ENCODE measurements around the gene FGF14. TPM values are rescaled to one million over a fixed set of nuclear protein-coding genes. Genes with fewer than 3 reads are reported as not detected.

Gene FGF14
- total RNA-seq, 2 experiments from 2014 or later: not detected

- POLR2A ChIA-PET: no interaction called here
- Mint-ChIP-seq H3K27ac (no peak overlapping the region), H3K36me3 (no peaks in the 10 kb centered on the region), H3K27me3 (no peaks in the 10 kb centered on the region), H3K9me3 (no peaks in the 10 kb centered on the region), H3K4me1 (ENCODE audit: low read depth) (no peaks in the 10 kb centered on the region), H3K4me3 (no peak overlapping the region)
- intact Hi-C loops (cut with micrococcal nuclease): no loop called here
- CTCF ChIA-PET: no interaction called here
- DNase-seq: no peak
Observed at GRCh38 chr13:101738336-101738735, 663.5 kb downstream of the FGF14 start.

DNA sequence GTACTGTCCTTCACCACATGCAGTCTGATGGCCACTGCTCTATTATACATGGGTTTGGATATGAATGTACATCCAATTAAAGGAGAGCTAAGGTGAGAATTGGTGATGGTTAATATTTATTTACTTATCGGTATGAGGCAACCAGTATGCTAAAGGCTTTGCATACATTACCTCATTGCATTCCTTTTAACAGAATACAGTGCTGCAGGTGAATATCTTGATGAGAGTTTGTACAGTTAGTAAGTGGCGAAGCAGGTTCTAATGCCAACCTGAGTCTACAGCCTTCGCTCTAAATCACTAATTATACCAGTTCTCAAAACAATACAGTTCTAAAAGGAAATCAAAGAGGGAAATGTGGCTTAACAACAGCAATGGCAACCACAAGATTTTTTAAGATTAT is 665.3 kb downstream of the FGF14 start:
- Mint-ChIP-seq H3K4me3 (no peak overlapping the region), H3K36me3 (no peaks in the 10 kb centered on the region), H3K27me3 (no peaks in the 10 kb centered on the region), H3K4me1 (ENCODE audit: low read depth) (no peaks in the 10 kb centered on the region), H3K9me3 (no peaks in the 10 kb centered on the region), H3K27ac (no peak overlapping the region)
- ChIA-PET POLR2A (no interaction called here), CTCF (no interaction called here)
- DNase-seq: no peak
- intact Hi-C loops (cut with micrococcal nuclease): no loop called here

GRCh38 chr13:101730420-101731000 is 671.3 kb downstream of the FGF14 start:
- no peak overlapping the region for H3K4me3 Mint-ChIP-seq
- H3K4me1 Mint-ChIP-seq (ENCODE audit: low read depth): no peaks in the 10 kb centered on the region
- CTCF ChIA-PET: no interaction called here
- intact Hi-C loops (cut with micrococcal nuclease): no loop called here
- no peak for DNase-seq
- no peak overlapping the region for H3K27ac Mint-ChIP-seq
- H3K27me3 Mint-ChIP-seq: no peaks in the 10 kb centered on the region
- no peaks in the 10 kb centered on the region for H3K9me3 Mint-ChIP-seq
- H3K36me3 Mint-ChIP-seq: no peaks in the 10 kb centered on the region
- POLR2A ChIA-PET: no interaction called here

GRCh38 chr13:101728615-101729014 is 673.2 kb downstream of the FGF14 start:
- CTCF ChIA-PET: no interaction called here
- no peaks in the 10 kb centered on the region for H3K36me3 Mint-ChIP-seq
- no peak for DNase-seq
- H3K4me3 Mint-ChIP-seq: no peak overlapping the region
- POLR2A ChIA-PET: no interaction called here
- H3K9me3 Mint-ChIP-seq: no peaks in the 10 kb centered on the region
- H3K4me1 Mint-ChIP-seq (ENCODE audit: low read depth): no peaks in the 10 kb centered on the region
- no peak overlapping the region for H3K27ac Mint-ChIP-seq
- no peaks in the 10 kb centered on the region for H3K27me3 Mint-ChIP-seq
- intact Hi-C loops (cut with micrococcal nuclease): no loop called here

GRCh38 chr13:101728021-101728420 is 673.8 kb downstream of the FGF14 start:
- Mint-ChIP-seq H3K4me1 (ENCODE audit: low read depth) (no peaks in the 10 kb centered on the region), H3K4me3 (no peak overlapping the region), H3K27ac (no peak overlapping the region), H3K36me3 (no peaks in the 10 kb centered on the region), H3K9me3 (no peaks in the 10 kb centered on the region), H3K27me3 (peaks cover 2% of the 10 kb centered on the region)
- intact Hi-C loops (cut with micrococcal nuclease): no loop called here
- CTCF ChIA-PET: no interaction called here
- no peak for DNase-seq
- POLR2A ChIA-PET: no interaction called here

GRCh38 chr13:101727118-101727517 is 674.7 kb downstream of the FGF14 start:
- DNase-seq: no peak
- ChIA-PET CTCF (no interaction called here), POLR2A (no interaction called here)
- Mint-ChIP-seq H3K27ac (no peak overlapping the region), H3K36me3 (no peaks in the 10 kb centered on the region), H3K27me3 (peaks cover 2% of the 10 kb centered on the region), H3K4me1 (ENCODE audit: low read depth) (no peaks in the 10 kb centered on the region), H3K4me3 (no peak overlapping the region), H3K9me3 (no peaks in the 10 kb centered on the region)
- intact Hi-C loops (cut with micrococcal nuclease): no loop called here

DNA sequence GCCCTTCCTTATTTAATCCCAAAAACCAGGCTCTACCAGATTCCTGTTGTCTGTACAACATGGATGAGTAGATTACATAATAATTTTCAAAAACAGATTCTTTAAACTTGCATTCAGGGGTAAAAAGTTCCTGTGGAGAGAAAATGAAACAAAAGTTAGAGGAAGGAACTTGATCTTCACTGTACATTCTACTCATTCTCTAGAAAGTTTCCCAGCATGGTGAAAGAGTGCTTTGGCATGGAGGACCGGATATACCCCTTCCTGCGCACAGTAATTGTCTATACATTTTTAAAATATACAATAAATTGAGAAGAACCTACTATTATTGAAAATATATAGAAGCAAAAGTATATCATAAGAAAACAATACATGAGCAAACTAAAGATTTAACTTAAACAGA is 675.2 kb downstream of the FGF14 start:
- Mint-ChIP-seq H3K36me3 (no peaks in the 10 kb centered on the region), H3K4me3 (no peak overlapping the region), H3K27me3 (peaks cover 2% of the 10 kb centered on the region), H3K9me3 (no peaks in the 10 kb centered on the region), H3K27ac (no peak overlapping the region), H3K4me1 (ENCODE audit: low read depth) (no peaks in the 10 kb centered on the region)
- ChIA-PET POLR2A (no interaction called here), CTCF (no interaction called here)
- intact Hi-C loops (cut with micrococcal nuclease): no loop called here
- DNase-seq: no peak

GRCh38 chr13:101718496-101718895 is 683.4 kb downstream of the FGF14 start:
- DNase-seq: no peak
- ChIA-PET POLR2A (no interaction called here), CTCF (no interaction called here)
- Mint-ChIP-seq H3K36me3 (no peaks in the 10 kb centered on the region), H3K4me3 (no peak overlapping the region), H3K9me3 (no peaks in the 10 kb centered on the region), H3K4me1 (ENCODE audit: low read depth) (no peaks in the 10 kb centered on the region), H3K27ac (no peak overlapping the region), H3K27me3 (peaks cover 2% of the 10 kb centered on the region)
- intact Hi-C loops (cut with micrococcal nuclease): no loop called here

DNA sequence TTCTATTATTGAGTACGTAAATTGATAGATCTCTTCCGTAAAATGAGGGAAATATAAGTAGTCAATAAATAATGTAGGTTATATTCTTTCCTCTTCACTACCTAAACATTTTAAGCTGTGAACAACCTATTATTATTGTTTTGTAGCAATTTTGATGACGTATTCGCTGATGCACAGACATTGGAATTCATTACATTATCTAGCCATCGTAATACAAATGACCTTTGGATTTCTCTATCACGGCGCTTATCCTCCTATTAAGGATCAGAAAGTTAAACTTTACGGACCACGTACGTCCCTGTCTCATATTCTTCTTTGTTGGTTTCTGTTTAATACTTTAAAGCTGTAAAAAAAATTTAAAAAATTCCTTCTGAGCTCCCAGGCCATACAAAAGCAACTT is 684.5 kb downstream of the FGF14 start:
- intact Hi-C loops (cut with micrococcal nuclease): no loop called here
- no peaks in the 10 kb centered on the region for H3K27me3 Mint-ChIP-seq
- POLR2A ChIA-PET: no interaction called here
- CTCF ChIA-PET: no interaction called here
- H3K4me3 Mint-ChIP-seq: no peak overlapping the region
- no peaks in the 10 kb centered on the region for H3K9me3 Mint-ChIP-seq
- H3K36me3 Mint-ChIP-seq: no peaks in the 10 kb centered on the region
- no peak for DNase-seq
- H3K27ac Mint-ChIP-seq: no peak overlapping the region
- no peaks in the 10 kb centered on the region for H3K4me1 Mint-ChIP-seq (ENCODE audit: low read depth)

GRCh38 chr13:101714195-101714594 is 687.7 kb downstream of the FGF14 start:
- ChIA-PET POLR2A (no interaction called here), CTCF (no interaction called here)
- Mint-ChIP-seq H3K27me3 (no peaks in the 10 kb centered on the region), H3K36me3 (no peaks in the 10 kb centered on the region), H3K4me1 (ENCODE audit: low read depth) (no peaks in the 10 kb centered on the region), H3K9me3 (no peaks in the 10 kb centered on the region), H3K27ac (no peak overlapping the region), H3K4me3 (no peak overlapping the region)
- no peak for DNase-seq
- intact Hi-C loops (cut with micrococcal nuclease): no loop called here

DNA sequence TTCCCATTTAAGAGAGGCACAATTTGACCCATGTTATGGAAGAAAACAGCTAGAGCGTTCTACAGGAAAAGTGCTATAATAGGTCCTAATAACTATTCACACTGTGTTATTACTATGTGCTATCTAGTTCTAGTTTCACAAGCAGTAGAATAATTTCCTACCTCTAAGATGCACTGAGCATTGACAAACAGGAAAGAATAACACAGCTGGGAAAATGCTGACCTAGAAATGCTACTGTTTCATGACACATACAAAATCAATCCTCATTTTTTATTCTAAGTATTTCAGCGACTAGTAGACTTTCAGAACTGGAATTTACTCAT is 689.9 kb downstream of the FGF14 start:
- Mint-ChIP-seq H3K27ac (no peak overlapping the region), H3K9me3 (no peaks in the 10 kb centered on the region), H3K27me3 (peaks cover 6% of the 10 kb centered on the region), H3K36me3 (no peaks in the 10 kb centered on the region), H3K4me1 (ENCODE audit: low read depth) (peaks cover 1% of the 10 kb centered on the region), H3K4me3 (no peak overlapping the region)
- ChIA-PET POLR2A (no interaction called here), CTCF (no interaction called here)
- DNase-seq: no peak
- intact Hi-C loops (cut with micrococcal nuclease): no loop called here

GRCh38 chr13:101711307-101712025 is 690.4 kb downstream of the FGF14 start:
- Mint-ChIP-seq H3K36me3 (no peaks in the 10 kb centered on the region), H3K4me1 (ENCODE audit: low read depth) (peaks cover 7% of the 10 kb centered on the region), H3K27me3 (peaks cover 6% of the 10 kb centered on the region), H3K4me3 (no peak overlapping the region), H3K27ac (no peak overlapping the region), H3K9me3 (no peaks in the 10 kb centered on the region)
- no peak for DNase-seq
- POLR2A ChIA-PET: no interaction called here
- intact Hi-C loops (cut with micrococcal nuclease): no loop called here
- CTCF ChIA-PET: no interaction called here

GRCh38 chr13:101709952-101710351 is 691.9 kb downstream of the FGF14 start:
- Mint-ChIP-seq H3K36me3 (no peaks in the 10 kb centered on the region), H3K27ac (no peak overlapping the region), H3K9me3 (no peaks in the 10 kb centered on the region), H3K27me3 (peaks cover 8% of the 10 kb centered on the region), H3K4me1 (ENCODE audit: low read depth) (peaks cover 7% of the 10 kb centered on the region), H3K4me3 (no peak overlapping the region)
- ChIA-PET CTCF (no interaction called here), POLR2A (no interaction called here)
- intact Hi-C loops (cut with micrococcal nuclease): no loop called here
- no peak for DNase-seq

Data from activated CD4-positive, alpha-beta memory T cell treated with anti-CD3 and anti-CD28 coated beads for 36 hours (primary cell).